Kidney glomerular epithelial cell (primary cell): ENCODE measurements around the gene PLEK2.
"Not testable (repeated sequence)": the region's sequence is repeated elsewhere in the genome, so short reads cannot be mapped to it uniquely, and the experiment has no call there.

Source experiments
- DNase-seq: peaks from one replicate; lab custom pipeline; 2025; lab: John Stamatoyannopoulos, UW

PLEK2 gene, protein sequence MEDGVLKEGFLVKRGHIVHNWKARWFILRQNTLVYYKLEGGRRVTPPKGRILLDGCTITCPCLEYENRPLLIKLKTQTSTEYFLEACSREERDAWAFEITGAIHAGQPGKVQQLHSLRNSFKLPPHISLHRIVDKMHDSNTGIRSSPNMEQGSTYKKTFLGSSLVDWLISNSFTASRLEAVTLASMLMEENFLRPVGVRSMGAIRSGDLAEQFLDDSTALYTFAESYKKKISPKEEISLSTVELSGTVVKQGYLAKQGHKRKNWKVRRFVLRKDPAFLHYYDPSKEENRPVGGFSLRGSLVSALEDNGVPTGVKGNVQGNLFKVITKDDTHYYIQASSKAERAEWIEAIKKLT

DNA sequence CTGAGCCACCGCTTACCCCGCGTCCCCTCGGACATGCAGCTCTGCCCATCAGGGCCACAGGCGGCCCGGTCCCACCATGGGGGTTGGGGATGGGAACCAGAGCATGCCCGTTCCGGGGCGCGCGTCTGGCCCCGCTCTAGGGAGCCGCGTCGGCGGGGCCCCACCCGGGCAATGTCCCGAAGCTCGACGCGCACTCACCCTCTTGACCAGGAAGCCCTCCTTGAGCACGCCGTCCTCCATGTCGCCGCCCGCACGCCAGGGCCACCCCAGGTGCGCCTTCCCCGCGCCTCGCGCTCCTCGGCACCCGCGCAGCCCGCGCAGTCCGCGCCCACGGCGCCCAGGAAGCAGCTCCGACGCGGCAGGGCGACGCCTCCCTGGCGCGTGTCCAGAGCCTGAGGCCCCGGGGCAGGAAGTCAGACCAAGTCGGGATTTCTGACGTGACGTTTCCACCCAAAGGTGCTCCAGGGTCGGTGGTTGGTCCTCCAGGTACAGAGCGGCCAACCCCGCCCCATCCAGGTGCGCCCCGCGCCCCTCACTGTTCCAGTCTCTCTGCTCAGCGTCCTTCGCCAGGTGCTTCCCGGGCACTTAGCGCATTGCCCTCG lies at the start of gene PLEK2:
Gene PLEK2, minus strand, starts transcription at position 346 of the 602 bp plus-strand sequence. Its CDS starts 106 bp downstream, at position 240.
- DNase-seq: no peak

- peak; percentile 47 for DNase-seq
These were observed 49.5 kb upstream of the PLEK2 start for GRCh38 chr14:67461341-67461985.

DNA sequence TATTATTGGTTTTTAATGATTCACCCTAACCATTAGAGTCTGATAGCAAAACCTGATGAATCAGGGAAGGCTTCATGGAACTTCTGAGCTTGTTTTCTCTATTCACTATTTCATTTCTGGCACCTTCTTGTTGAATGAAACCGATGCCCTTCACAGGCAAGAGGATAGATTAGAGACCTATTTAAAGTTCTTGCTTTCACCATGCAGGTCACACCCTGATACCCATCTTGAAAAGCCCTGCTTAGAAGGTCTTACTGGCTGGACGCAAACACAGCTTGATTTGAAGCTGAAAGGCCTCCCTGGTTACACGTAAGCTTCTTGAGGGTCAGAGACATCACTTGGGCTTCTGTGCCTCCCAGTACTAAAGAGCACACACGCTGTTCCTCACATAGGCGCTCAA lies 47.4 kb upstream of the PLEK2 start:
- no peak for DNase-seq

DNA sequence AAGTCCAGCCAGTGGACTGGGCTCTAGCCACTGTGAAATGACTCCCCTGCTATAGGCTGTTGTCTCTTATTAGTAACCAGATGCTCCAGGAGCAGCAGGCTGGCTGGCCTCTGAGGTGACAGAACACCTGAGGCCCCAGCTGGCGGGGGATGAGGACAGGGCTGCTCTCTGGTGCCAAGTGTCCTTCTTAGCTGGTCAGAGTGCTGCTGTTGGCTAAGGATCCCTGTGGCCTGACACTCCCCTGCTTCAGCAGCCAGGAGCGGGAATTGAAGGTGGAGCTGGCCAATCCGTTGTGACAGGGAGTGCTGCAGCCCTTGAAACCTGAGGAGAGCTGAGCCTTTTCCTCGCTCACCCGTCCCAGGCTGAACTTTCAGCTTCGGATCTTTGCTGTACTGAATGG lies 45.8 kb upstream of the PLEK2 start:
- no peak for DNase-seq

- DNase-seq: no peak
These were observed 44.8 kb upstream of the PLEK2 start for GRCh38 chr14:67456732-67457131.

DNA sequence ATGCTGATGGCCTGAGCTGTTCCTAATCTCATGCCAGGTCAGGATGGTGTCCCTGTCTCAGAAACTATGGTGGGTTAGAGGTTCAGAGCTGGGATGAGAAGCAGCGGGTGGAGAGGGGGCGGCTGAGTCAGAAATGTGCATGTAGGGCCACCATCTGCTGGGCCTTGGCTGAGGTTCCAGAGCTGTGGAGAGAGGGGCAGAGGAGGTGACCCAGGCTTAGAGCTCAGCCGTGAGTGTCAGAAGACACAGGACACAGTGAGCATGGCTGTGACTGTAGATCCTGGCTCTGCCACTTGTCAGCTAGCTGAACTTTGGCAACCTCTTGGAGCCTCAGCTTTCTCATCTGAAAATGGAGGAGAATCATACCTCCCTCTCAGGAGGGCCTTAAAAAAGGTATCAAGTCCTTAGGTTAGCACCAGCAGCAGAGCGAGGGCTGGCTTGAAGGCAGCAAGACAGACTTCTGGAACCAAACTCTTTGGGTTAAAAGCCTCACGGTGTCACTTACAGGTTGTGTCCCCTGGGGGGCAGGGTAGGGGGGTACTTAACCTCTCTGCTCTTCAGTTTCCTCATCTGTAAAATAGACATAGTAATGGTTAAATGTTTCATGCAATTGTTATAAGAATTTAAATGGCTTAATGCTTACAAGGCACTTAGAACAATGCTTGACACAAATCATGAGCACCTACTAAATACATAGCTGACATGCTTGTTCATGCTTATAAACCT lies 41.8 kb upstream of the PLEK2 start:
- DNase-seq: no peak

DNA sequence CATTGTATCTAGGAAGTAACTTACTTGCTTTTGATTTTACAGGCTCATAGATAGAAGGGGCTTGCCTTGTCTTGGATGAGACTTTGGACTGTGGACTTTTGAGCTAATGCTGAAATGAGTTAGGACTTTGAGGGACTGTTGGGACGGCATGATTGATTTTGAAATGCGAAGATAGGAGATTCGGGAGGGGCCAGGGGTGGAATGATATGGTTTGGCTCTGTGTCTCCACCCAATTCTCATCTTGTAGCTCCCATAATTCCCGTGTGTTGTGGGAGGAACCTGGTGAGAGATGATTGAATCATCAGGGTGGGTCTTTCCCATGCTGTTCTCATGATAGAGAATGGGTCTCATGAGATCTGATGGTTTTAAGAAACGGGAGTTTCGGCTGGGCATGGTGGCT lies 39.7 kb upstream of the PLEK2 start:
- not testable (repeated sequence) for DNase-seq

- DNase-seq: no peak
These were observed 37.1 kb upstream of the PLEK2 start for GRCh38 chr14:67449096-67449495.

GRCh38 chr14:67447033-67447381 lies 35.0 kb upstream of the PLEK2 start:
- DNase-seq: no peak

DNA sequence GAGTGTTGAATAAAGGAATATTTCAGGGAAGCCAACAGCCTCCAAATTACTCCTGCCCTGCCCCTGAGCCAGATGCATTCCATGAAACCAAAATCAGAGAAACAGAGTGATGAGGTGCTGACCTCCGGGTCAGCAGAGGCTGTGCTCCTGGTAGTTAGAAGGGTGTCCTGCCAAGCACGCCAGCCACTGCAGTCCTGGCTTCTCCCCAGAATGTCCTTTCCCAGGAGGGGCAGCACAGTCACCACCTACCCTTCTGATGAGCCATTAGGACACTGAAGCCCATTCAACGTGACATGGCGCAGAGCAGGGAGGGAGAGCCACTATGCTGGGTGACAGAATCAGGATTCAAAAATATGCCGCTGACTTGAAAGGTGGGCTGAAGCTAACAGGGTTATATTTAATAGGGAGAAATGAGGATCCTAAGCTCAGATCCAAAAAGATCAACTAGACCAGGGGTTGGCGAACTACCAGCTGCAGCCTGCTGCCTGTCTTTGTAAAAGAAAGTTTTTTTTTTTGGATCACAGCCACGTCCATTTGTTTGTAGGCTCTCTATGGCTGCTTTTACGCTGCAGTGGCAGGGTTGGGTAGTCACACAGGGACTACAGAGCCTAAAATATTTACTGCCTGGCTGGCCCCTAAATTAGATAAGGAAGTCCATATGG lies 34.5 kb upstream of the PLEK2 start:
- no peak for DNase-seq

DNA sequence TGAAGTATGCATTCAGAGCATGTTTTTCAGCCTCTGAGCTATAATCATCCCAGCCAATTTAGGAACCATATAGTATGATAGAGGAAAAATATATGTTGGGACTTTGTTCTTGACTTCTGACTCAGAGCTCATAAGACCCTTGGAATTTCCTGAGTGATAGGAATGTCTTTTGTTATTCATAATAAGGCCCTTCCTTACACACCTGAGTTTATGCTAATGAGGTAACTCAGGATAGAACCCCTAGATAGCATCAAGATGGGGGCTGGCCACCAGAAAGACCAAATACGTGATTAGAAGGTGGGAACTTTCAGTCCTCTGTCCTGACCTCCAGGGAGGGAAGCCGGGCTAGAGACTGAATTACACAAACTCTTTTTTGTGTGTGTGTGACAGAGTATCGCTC lies 32.4 kb upstream of the PLEK2 start:
- DNase-seq: no peak

- DNase-seq: no peak
These were observed 30.4 kb upstream of the PLEK2 start for GRCh38 chr14:67442139-67442906.

DNA sequence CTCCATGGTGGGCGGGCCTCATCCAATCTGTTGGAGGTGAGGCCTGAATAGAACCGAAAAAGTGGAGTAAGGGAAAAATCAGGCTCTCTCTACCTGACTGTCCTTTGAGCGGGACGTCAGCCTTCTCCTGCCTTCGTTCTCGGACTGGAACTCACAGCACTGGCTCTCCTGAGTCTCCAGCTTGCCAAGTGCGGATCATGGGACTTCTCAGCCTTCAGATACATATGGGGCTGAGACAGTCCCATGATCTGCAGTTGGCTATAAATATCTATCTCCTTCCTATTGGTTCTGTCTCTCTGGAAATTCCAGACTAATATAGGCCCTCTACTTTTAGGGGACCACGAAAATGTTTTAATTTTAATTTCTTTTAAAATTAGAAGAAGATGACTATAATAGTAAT lies 29.7 kb upstream of the PLEK2 start:
- no peak for DNase-seq

DNA sequence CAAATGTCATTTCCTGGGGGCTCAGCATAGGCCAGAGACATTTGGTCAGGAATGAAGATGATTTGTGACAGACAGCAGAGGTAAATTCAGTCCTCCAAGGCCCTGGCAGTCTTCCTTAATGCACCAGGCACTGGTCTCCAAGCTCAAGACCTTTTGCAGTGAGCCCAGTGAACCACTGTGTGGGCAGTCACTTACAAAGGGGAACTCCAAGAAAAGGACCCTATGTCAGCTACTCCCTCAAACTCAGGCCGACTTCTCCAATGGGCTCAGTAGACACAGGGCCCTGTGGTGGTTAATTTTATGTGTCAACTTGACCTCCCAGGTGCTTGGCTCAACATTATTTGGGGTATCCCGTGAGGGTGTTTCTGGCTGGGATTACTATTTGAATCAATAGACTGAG lies 29.3 kb upstream of the PLEK2 start:
- no peak for DNase-seq

GRCh38 chr14:67440513-67440912 lies 28.5 kb upstream of the PLEK2 start:
- no peak for DNase-seq

- DNase-seq: no peak
These were observed 27.0 kb upstream of the PLEK2 start for GRCh38 chr14:67438969-67439368.

GRCh38 chr14:67436006-67436866 lies 24.3 kb upstream of the PLEK2 start:
- DNase-seq: no peak

DNA sequence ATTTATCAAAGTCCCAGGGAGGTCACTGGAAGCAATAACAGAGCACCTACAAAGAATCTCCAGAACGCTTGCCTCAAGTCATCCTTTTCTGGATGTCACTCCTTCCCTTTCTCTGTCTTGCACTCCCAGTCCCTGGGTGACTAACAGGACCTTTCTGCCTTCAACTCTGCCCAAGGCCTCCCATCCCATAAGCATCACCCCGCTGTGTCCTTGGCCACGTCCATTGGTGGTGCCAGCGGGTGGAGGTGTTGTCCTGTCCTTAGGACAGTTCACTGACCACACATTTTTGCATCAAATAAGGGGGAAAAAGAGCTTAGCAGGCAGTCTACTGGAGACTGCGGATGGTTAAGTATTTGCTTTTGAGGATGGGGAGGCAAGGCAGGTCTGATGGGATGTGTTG lies 23.6 kb upstream of the PLEK2 start:
- no peak for DNase-seq

DNA sequence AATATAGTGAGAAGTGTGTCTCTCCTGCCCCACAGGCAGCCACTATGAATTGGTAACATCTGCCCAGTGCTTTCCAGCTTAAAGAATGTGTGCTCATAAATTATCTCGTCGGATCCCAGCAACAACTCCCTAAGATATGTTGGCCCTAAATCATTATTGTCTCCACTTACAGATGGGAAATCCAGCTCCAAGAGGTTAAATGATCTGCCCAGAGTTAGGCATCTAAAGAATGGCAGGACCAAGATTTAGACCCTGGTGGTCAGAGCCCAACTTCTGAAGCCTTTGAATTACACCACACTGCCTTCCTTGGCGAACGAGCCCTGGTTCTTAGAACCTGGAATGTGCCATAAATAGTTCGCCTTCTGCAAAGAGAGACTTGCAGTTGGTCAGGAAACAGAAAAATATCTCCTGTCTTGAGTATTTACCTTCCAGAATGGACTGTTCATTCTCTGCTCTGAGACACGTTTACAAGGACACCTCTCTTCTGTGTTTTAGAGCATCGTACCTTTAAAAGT lies 20.1 kb upstream of the PLEK2 start:
- no peak for DNase-seq

DNA sequence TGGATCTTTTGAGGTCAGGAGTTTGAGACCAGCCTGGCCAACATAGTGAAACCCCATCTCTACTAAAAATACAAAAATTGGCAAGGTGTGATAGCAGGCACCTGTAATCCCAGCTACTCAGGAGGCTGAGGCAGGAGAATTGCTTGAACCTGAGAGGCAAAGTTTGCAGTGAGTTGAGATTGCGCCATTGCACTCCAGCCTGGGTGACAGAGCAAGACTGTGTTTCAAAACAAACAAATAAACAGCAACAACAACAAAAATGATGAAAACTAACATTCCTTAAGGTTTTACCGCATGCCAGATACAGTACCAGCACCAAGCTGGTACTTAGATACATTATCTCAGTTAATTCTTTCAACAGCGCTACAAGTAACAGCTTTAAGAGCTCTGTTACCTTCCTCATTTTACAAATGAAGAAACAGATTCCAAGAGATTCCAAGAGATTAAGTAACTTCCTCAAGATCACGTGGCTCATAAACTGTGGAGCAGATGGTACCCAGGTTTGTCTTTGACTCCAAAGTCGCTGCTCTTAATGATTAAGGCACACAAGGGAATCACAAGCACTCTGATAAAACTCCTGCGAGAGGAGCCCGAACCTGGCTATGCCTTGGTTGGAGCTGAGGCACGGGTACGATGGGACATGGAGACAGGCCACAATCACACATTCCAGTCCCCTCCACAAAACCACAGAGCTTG lies 17.7 kb upstream of the PLEK2 start:
- no peak for DNase-seq
